Renal cortical epithelial cell (primary cell): ENCODE measurements around the gene RRP12. TPM values are rescaled to one million over a fixed set of nuclear protein-coding genes. Genes with fewer than 3 reads are reported as not detected.
"Not testable (repeated sequence)": the region's sequence is repeated elsewhere in the genome, so short reads cannot be mapped to it uniquely, and the experiment has no call there.

Source experiments
- DNase-seq: peaks from one replicate; pipeline ENCODE4 v3.0.0-alpha.2; 2011; ENCODE audit warnings: low read depth
- total RNA-seq: library from RNA; depleted of rRNA; stranded (reverse); fragments of >200 nt; gene quantifications from 2 replicates; pipeline ENCODE4 v1.2.3, GENCODE V29; 2014

Gene RRP12
- total RNA-seq, 1 donor from 2014 or later = 29.2 TPM

GRCh38 chr10:97408496-97408992 lies 7.4 kb upstream of the RRP12 start:
- no peak for DNase-seq

GRCh38 chr10:97407952-97408248 lies 6.8 kb upstream of the RRP12 start:
- no peak for DNase-seq

DNA sequence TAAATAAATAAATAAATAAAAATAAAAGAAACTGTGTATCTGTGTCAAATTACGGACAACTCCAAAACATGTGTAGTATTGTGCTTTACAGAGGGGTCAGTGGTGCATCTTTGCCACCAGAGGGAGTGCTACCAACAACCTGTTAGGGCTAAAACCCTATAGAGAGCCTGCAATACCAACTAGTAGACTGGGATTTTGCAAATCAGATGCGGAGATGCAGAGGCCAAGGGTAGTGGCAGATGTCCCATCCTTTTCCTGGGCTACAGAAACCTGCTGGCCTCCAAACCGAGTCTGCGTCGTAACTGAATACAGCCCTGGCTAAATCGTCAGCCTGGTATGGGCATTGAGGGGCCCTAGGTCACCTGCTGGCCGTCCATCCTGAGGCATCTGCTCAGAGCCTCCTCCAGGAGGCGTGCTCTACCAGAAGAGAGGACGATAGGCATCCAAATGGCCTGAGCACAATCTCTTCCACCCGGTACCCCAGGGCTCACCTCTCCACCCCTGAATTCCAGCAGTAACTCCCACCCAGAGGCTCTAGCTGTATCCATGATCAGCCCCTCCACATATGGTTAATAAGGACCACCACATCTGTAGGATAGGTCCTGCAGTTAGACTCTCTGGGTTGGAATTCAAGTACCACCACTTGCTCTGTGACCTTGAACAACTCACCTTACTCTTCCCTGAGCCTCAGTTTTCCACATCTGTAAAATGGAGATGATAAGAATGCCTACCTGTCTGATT lies 6.2 kb upstream of the RRP12 start:
- DNase-seq = peak; percentile 80

DNA sequence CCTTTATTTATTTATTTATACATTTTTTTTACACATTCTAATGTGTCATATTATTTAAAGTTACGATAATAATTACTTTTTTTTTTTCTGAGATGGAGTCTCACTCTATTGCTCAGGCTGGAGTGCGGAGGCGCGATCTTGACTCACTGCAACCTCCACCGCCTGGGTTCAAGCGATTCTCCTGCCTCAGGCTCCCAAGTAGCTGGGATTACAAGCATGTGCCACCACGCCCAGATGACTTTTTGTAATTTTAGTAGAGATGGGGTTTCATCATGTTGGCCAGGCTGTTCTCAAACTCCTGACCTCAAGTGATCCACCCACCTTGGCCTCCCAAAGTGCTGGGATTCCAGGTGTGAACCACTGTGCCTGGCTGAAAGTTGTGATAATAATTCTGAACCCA lies 5.3 kb upstream of the RRP12 start:
- DNase-seq = not testable (repeated sequence)

DNA sequence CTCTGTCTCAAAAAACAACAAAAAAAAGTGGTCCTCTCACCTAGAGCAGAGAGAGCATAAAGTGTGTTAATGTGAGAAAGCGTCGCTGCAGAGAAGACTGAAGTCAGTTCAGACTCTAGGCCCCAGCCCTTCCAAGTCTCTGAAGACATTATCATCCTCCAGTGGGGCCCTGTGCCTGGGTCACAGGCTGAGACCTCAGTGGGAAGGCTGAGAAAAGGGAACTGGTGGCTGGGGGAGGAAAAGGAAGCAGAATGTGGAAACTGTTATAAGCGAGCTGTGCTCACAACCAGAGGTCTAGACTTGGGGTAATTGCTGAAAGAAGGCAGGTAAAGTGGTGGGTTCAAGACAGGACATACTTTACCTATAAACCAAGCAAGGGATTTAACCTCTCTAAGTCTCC lies 4.9 kb upstream of the RRP12 start:
- no peak for DNase-seq

DNA sequence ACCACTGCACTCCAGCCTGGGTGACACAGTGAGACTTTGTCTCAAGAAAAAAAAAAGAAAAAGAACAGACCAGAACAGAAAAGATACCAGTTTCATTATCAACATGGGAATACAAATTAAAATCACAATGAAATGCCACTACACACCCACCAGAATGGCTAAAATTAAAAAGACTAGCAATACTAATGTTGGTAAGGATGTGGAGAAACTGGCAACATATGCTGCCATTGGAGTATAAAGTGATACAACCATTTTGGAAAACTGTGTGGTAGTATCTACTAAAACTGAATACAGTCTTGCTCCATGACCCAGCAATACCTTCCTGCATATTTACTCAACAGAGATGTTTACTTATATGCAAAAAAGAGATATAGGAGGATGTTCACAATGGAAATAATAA lies 2.9 kb upstream of the RRP12 start:
- DNase-seq = no peak

GRCh38 chr10:97401455-97401919 lies 347 bp upstream of the RRP12 start:
- DNase-seq = no peak

DNA sequence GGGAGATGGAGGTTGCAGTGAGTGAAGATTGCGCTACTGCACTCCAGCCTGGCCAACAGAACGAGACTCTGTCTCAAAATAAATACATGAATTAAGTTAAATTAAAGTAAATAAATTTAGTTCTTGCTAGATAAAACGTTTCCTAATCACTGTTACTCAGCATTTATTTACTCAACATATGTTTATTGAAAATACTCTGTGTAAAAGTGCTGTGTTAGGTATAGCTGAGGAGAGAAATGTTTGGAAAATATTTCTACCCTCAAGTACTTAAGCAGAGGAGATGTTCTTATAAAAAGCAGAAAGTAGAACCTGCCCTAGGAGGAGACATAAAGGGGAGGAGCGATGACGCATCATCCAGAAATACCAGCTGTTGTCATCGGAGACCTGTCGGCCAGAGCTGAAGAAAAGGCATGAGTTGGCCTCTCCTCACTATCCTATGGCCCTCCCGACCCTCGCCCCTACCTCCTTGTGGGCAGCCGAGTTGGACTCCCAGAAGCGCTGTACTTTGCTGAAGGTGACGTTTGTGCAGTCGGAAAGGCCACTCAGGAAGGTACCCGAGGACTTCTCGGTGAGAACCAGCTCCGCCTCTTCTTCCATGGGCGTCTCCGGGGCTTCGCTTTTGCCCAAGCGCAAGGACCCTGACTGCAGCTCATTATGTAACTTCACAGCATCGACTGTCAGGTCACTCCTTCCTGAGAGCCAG lies 1.1 kb downstream of the RRP12 start:
- peak; percentile 81 for DNase-seq

- DNase-seq = no peak
These were observed 5.1 kb downstream of the RRP12 start for GRCh38 chr10:97396056-97396455.

DNA sequence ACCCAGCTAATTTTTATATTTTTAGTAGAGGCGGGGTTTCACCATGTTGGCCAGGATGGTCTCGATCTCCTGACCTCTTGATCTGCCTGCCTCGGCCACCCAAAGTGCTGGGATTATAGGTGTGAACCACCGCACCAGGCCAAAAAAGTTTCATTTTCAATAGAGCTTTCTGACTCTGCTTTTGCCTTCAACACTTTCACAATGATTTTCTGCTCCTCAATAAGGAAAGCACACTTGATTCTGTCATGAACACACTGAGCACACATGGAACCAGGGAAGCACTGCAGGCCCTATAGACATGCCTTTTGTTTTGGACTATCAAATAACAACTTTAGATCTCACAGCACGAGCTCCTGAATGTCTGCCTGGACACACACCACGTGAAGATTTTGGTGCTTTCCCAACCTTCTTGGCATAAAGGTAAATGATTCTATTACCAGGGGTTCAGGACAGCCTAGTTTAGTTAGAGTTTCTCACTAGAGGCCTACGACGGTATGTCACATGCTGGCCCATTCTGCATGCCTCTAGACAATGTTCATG lies 8.0 kb downstream of the RRP12 start:
- DNase-seq = no peak

- no peak for DNase-seq
These were observed 11.0 kb downstream of the RRP12 start for GRCh38 chr10:97390091-97390490.

DNA sequence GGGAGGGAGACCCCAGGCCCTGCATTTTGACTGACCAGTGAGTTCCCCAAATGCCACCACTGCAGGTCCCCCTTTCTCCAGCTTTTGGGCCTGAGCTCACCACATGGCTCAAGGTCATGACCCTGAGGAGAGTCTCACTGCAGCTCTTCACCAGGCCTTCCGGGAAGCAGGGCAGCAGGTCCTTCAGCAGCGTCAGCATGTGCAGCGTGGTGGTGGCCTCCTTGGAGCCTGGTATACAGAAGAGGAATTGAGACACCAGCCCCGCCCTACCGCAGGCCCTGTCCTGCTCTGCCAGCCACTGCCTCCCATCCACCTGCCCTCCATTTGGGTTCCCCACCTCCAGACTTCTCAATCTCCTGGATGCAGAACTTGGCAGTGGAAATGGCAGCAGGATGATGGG lies 13.0 kb downstream of the RRP12 start:
- DNase-seq = no peak

GRCh38 chr10:97385565-97385964 lies 15.6 kb downstream of the RRP12 start:
- no peak for DNase-seq

- DNase-seq = no peak
These were observed 16.5 kb downstream of the RRP12 start for GRCh38 chr10:97384641-97385040.

GRCh38 chr10:97384156-97384555 lies 17.0 kb downstream of the RRP12 start:
- no peak for DNase-seq

DNA sequence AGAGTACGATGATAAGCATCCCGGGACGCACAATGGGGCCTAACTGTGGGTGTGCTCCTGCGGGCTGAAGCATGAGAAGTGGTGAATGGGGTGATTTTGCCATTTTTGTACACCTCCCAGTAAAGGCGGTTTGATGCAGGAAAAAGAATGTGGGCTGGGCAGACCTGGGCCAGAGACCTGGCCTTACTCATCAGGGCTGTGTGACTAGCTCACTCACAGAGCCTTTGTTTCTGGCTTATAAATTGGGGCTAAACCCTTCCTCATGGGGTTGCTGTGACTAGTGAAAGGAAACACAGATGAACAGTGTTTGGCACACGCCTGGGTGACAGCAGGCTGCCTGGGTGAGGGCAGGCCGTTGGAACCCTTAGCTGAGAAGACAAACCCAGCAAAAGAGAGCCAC lies 18.0 kb downstream of the RRP12 start:
- DNase-seq = no peak

- DNase-seq = no peak
These were observed 19.5 kb downstream of the RRP12 start for GRCh38 chr10:97381626-97382025.

DNA sequence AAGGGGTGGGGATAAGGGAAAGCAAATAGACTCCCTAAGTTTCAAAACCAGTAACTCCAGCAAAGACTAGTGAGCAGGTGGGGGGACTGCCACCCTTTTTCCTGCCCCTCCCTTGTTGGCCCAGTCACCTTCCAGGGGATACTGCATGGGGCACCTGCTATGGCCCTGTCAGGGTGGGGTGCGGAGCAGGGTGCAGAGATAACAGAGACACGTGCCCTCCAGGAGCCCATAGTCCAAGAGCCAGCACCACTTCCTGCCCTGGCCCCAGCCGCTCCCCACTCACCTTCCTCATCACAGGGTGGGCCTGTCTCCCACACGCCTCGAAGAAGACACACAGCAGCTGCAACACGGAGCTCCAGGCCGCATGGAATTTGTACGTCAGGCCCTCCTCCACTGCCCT lies 20.6 kb downstream of the RRP12 start:
- no peak for DNase-seq

GRCh38 chr10:97378933-97379921 lies 21.9 kb downstream of the RRP12 start:
- DNase-seq = no peak

GRCh38 chr10:97376413-97376812 lies 24.7 kb downstream of the RRP12 start:
- DNase-seq = no peak

DNA sequence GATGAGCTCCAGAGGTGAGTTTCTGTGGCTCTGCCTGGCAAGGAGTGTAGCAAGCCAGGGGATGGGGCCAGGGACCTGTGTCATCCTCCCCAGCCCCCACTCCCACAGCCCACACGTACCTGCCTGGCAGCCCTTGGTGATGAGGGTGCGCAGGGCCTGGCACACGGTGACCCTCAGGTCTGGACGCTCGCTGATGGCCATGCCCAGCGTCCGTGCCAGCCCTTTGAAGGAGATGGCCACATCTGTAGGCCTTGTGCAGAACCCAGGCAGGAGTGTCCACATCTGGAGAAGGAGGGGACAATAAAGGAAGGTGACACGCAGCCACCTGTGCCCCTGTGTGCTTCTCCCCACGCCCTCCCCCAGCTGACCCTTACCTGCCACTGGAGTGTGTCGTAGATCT lies 27.7 kb downstream of the RRP12 start:
- DNase-seq = no peak
